Measurements from ENCODE around the gene APOL6.
A peak's percentile ranks its signal among the peaks of the same experiment; 100 is the strongest.
"Not testable (repeated sequence)": the region's sequence is repeated elsewhere in the genome, so short reads cannot be mapped to it uniquely, and the experiment has no call there.

The APOL6 gene

DNA sequence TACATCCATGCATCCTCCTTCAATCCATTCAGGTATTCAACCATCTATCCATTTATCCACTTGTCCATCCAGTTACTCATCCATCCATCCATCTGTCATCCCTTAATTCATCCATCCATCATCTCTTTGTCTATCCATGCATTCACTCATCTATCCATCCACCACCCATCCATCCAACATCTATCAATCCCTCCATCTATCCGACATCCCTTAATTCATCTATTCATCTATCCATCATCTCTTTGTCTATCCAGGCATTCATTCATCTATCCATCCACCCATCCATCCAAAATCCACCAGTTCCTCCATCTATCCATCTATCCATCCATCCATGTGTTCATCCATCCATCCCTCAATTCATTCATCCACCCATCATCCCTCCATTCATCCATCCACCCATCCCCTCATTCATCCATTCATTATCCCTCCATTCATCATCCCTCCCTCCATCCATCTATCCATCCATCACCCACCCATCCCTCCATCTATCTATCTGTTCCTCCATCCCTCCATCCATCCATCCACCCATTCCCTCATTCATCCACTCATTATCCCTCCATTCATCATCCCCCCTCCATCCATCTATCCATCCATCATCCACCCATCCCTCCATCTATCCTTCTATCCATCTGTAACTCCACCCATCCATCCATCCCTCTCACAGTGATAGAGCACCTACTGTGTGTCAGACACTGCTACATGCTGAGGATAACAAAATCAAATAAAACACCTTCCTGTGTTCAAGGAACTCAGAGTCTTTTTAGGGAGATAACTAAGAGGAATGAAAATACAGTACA is 29.6 kb upstream of the APOL6 start:
- DNase-seq = no peak

GRCh38 chr22:35619336-35620094 is 28.7 kb upstream of the APOL6 start:
- no peak for DNase-seq

GRCh38 chr22:35620624-35621251 is 27.5 kb upstream of the APOL6 start:
- DNase-seq = no peak

- no peak for DNase-seq
Measured at GRCh38 chr22:35621451-35621850, 26.8 kb upstream of the APOL6 start.

DNA sequence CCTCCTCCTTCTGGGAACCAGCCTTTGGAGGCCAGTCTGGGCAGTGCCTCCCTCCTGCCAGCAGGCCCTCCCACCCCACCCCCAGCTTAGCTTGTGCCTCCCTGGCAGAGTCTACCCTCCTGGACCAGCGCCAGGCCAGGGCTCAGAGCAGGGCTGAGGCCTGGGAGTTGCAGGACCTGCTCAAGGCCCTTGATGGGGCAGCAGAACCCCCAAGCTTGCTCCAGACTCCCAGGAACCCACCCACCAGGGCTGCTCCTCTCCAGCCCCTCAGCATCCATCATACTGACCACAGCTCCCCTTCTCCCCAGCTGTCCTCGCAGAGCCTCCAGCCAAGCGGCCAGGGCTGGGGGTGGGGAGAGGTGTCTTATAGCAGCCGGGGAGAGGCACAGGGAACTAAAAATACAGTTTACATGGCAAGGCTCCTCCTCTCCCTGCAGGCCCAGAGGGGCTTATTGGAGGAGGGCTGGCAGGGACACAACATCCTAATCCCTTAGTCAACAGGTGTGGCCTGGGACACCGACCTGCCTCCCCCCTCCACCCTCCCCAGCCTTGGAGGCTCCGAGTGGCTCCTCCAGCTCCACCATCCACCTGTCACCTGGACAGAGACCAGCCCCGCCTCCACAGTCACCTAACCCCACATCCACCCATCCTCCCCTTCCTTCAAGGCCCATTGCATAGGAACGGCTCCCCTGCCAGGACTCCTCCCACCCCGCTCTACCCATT is 25.9 kb upstream of the APOL6 start:
- no peak for DNase-seq

GRCh38 chr22:35623885-35624284 is 24.4 kb upstream of the APOL6 start:
- DNase-seq = not testable (repeated sequence)

DNA sequence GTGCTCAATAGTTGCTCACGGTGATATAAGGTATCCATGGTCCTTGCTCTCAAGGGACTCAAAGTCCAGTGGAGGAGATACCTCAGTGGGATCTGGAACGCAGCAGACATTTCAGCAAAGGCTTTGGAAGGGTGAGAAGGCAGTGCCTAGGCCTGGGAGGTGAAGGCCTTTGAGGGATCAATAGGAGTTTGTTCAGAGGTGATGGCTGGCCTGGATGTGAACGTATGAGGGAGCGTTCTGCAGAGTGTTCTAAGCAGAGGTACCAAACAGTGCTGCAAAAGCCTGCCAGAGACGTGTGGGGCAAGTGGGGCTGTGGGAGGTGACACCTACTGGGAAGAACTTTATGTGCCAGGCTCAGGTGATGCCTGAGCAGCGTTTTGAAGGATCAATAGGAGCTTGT is 23.7 kb upstream of the APOL6 start:
- no peak for DNase-seq

GRCh38 chr22:35625763-35626432 is 22.3 kb upstream of the APOL6 start:
- no peak for DNase-seq

DNA sequence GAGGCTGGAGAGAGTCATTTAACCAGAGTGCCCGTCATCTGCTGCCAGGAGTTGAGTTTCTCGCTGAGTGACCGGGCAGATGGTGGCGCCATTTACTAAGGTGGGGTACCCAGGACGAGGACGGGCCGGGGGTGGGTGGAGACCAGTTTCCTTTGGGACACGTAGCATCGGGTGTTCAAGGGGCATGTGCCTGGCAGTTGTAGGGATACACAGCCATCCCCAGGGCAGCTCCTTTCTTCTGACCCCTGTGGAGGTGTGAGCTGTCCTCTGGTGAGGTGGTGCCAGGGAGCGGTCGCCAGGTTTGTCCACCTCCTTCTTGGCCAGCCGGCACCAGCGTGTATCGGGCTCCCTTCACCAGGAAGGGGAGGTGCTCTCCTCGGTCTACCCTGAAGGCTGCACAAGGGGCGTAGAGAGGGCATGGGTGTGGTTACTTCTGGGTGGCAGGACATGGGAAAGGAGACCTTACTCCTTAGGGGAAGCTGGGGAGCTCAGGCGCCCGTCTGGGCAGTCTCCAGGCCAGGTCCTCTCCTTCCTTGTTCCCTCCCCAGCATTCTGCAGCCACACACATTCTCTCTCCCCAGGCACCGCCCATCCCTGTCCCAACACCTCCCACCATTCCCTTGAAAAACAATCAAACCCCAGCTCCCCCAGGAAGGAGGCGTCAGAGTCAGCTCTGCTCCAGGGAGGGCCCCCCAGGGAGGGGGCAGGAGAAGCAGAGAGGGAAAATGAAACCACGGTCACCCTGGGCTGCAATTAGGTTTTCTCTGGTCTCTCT is 20.8 kb upstream of the APOL6 start:
- DNase-seq = peak; percentile 9 to 38 (median 28)

DNA sequence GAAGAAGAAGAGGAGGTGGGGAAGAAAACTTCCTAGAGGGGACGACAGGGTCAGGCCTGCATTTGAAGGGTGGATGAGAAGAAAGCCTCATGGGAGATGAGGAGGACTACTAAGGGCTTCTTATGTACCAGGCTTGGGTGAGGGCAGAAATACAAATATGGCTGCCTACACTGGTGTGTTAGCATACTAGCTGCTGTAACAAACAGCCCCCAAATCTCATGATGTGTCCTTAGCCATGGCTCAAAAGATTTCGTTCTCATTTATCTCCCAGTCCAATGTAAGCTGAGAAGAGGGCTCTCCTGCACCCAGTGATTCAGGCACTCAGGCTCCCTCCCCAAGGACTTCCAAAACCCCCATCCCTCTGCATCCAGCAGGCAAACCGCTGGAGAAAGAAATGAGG is 19.5 kb upstream of the APOL6 start:
- no peak for DNase-seq

- DNase-seq = no peak
Measured at GRCh38 chr22:35629406-35630216, 18.6 kb upstream of the APOL6 start.

DNA sequence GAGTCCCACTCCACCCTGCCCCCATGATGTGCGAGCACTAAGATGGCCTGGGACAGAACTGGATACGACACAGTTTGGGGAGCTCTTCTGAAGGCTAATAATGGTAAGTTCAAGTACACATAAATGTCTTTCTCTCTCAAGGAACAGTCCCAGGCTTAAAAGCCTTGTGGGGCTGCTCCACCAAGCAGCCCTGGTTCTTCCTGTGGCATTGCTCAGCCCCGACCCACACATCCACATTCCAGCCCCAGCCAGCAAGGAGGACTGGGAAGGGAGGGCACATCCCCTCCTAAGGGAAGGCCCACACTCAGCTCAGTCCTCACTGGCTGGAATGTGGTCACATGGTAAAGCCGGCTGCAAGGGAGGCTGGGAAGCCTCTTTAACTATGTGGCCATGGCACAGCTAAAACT is 17.9 kb upstream of the APOL6 start:
- no peak for DNase-seq

GRCh38 chr22:35630891-35631290 is 17.4 kb upstream of the APOL6 start:
- DNase-seq = no peak

GRCh38 chr22:35631597-35631996 is 16.6 kb upstream of the APOL6 start:
- DNase-seq = no peak

DNA sequence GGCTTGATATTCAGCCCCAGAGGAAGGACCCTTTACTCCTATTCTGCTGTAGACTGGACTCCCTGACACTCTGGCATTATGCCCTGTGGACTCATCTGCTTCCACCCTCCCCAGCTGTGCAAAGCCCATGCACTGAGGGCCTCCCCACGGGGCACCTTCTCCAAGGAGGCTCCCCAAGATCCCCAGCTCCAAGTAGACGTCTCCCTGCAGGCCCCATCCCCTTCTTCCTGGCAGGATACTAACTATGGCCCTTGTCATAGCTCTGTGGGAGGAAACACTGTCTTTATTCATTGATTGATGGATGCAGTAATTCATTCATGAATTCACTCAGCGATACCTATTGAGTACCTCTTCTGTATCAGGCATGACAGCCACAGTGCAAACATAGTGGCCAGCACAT is 15.3 kb upstream of the APOL6 start:
- no peak for DNase-seq

GRCh38 chr22:35633520-35633919 is 14.7 kb upstream of the APOL6 start:
- no peak for DNase-seq

DNA sequence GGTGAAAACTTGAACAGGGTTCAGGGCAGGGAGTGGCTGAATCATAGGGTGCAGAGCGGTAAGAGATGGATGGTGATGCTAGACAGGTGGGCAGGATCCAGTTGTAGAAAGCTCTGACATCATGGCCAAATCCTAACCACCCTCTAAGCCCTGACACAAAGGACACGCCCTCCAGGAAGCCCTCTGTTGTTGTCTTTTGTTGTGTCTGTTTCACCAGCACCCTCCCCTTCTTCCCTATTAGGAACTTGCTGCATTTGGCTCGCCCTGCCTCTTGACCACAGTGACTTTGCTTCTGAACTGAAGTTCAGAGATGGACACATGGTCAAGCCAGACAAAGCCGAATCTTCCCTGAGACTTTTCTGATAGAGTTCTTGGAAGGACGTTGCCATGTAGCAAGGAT is 14.2 kb upstream of the APOL6 start:
- no peak for DNase-seq

DNA sequence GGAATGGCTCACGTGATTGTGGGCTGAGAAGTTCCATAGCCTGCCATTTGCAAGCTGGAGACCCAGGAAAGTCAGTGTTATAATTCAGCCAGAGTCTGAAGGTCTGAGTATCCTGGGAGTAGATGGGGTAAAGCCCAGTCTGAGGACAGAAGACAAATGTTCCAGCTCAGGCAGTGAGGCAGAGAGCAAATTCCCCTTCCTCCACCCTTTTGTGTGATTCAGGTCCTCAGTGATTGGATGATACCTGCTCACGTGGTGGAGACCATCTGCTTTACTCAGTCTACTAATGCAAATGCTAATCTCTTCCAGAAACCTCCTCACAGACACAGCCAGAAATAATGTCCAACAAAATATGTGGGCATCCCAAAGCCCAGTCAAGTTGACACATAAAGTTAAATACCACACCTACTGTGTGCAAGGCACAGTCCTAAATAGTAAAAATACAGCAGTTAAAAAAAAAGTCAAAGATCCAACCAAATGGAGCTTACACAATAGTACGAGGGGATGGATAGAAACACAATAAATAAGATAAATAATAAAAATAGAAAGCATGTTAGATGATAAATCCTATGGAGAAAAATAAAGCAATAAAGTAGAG is 13.2 kb upstream of the APOL6 start:
- no peak for DNase-seq

- DNase-seq = no peak
Measured at GRCh38 chr22:35637254-35637653, 11.0 kb upstream of the APOL6 start.

GRCh38 chr22:35638001-35638400 is 10.2 kb upstream of the APOL6 start:
- no peak for DNase-seq

- no peak for DNase-seq
Measured at GRCh38 chr22:35638410-35638809, 9.8 kb upstream of the APOL6 start.
